ENCODE results near the gene SLC66A2. TPM values are rescaled to one million over a fixed set of nuclear protein-coding genes. Genes with fewer than 3 reads are reported as not detected.
"Not testable (repeated sequence)": the region's sequence is repeated elsewhere in the genome, so short reads cannot be mapped to it uniquely, and the experiment has no call there.

Gene SLC66A2
- total RNA-seq, 1 donor from 2014 or later = 31.6 TPM

DNA sequence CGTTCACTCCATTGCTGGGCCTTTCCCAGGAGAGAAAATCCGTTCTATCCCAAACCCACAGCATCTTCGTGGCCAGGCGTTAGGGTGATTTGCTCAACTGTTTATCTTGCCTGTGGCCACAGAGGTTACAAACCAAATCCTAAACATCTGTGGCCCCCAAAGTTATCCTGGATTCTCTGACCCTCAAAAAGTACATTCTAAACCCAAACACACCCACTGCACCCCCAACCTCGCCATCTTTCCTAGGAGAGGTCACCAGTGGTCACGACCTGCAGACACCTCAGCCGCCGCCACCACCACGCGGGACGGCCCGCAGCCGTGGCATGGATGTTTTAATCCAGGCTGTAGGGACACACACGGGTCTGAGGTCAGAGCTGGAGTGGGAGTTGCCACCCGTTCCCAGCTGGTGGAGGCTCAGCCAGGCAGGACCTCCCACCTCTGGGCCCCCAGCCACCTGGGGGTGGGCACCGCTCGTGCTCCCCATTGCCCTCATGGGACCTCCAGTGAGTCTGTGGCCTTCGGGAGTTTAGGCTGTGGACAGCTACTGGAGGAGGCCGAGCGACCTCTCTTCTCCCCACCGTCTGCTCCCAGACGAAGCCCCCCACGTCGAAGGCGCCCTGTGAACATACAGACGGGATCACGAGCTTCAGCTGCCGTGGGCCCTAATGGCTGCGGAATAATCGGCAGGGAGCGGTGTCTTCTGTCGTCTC is 81.7 kb downstream of the SLC66A2 start:
- Mint-ChIP-seq H3K36me3 (ENCODE audit: insufficient read depth) (no peaks in the 10 kb centered on the region), H3K27me3 (peaks cover 4% of the 10 kb centered on the region), H3K9me3 (ENCODE audit: low read depth) (no peaks in the 10 kb centered on the region), H3K27ac (no peak overlapping the region), H3K4me1 (ENCODE audit: low read depth) (no peaks in the 10 kb centered on the region), H3K4me3 (ENCODE audit: low read depth) (no peak overlapping the region)
- no peak for TF ChIP-seq CTCF (IDR thresholded peaks at IDR 0.05; ENCODE audit: unreplicated experiment)
- no peak for DNase-seq (ENCODE audit: low spot score, unreplicated experiment)

GRCh38 chr18:79868811-79869541 is 82.5 kb downstream of the SLC66A2 start:
- H3K9me3 Mint-ChIP-seq (ENCODE audit: low read depth) = no peaks in the 10 kb centered on the region
- no peak overlapping the region for H3K27ac Mint-ChIP-seq
- DNase-seq (ENCODE audit: low spot score, unreplicated experiment) = no peak
- TF ChIP-seq CTCF (IDR thresholded peaks at IDR 0.05; ENCODE audit: unreplicated experiment) = no peak
- no peak overlapping the region for H3K4me3 Mint-ChIP-seq (ENCODE audit: low read depth)
- no peaks in the 10 kb centered on the region for H3K4me1 Mint-ChIP-seq (ENCODE audit: low read depth)
- H3K27me3 Mint-ChIP-seq = peaks cover under 1% of the 10 kb centered on the region
- H3K36me3 Mint-ChIP-seq (ENCODE audit: insufficient read depth) = no peaks in the 10 kb centered on the region

GRCh38 chr18:79868168-79868784 is 83.2 kb downstream of the SLC66A2 start:
- no peak for TF ChIP-seq CTCF (IDR thresholded peaks at IDR 0.05; ENCODE audit: unreplicated experiment)
- Mint-ChIP-seq H3K4me3 (ENCODE audit: low read depth) (no peak overlapping the region), H3K27ac (no peak overlapping the region)

GRCh38 chr18:79867666-79868065 is 83.8 kb downstream of the SLC66A2 start:
- Mint-ChIP-seq H3K9me3 (ENCODE audit: low read depth) (no peaks in the 10 kb centered on the region), H3K27me3 (peaks cover 2% of the 10 kb centered on the region), H3K27ac (no peak overlapping the region), H3K36me3 (ENCODE audit: insufficient read depth) (no peaks in the 10 kb centered on the region), H3K4me1 (ENCODE audit: low read depth) (no peaks in the 10 kb centered on the region), H3K4me3 (ENCODE audit: low read depth) (no peak overlapping the region)
- TF ChIP-seq CTCF (IDR thresholded peaks at IDR 0.05; ENCODE audit: unreplicated experiment) = no peak
- DNase-seq (ENCODE audit: low spot score, unreplicated experiment) = no peak

More at GRCh38 chr18:79868168-79868784, 83.2 kb downstream of the SLC66A2 start:
- H3K4me1 Mint-ChIP-seq (ENCODE audit: low read depth) = no peaks in the 10 kb centered on the region
- H3K27me3 Mint-ChIP-seq = no peaks in the 10 kb centered on the region
- no peaks in the 10 kb centered on the region for H3K36me3 Mint-ChIP-seq (ENCODE audit: insufficient read depth)
- no peaks in the 10 kb centered on the region for H3K9me3 Mint-ChIP-seq (ENCODE audit: low read depth)
- no peak for DNase-seq (ENCODE audit: low spot score, unreplicated experiment)

DNA sequence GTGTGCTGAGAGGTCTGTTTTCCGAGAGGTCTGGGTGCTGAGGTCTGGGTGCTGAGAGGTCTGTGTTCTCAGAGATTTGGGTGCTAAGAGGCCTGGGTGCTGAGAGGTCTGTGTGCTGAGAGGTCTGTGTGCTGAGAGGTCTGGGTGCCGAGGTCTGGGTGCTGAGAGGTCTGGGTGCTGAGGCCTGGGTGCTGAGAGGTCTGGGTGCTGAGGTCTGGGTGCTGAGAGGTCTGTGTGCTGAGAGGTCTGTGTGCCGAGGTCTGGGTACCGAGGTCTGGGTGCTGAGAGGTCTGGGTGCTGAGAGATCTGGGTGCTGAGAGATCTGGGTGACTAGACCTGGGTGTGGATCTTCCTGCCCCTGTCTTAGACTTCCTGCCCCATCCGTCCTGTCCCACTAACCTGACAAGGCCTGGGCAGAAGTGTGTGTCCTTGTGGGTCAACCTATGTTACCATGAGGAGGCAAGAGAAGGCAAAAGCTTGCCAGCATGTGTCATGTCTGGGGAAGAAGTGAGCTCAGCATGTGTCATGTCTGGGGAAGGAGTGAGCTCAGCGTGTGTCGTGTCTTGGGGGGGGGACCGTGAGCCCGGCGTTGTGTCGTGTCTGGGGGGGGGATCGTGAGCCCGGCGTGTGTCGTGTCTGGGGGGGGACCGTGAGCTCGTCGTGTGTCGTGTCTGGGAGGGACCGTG is 84.4 kb downstream of the SLC66A2 start:
- H3K27ac Mint-ChIP-seq = no peak overlapping the region
- DNase-seq (ENCODE audit: low spot score, unreplicated experiment) = no peak
- H3K4me1 Mint-ChIP-seq (ENCODE audit: low read depth) = no peaks in the 10 kb centered on the region
- no peaks in the 10 kb centered on the region for H3K9me3 Mint-ChIP-seq (ENCODE audit: low read depth)
- TF ChIP-seq CTCF (IDR thresholded peaks at IDR 0.05; ENCODE audit: unreplicated experiment) = no peak
- peaks cover 8% of the 10 kb centered on the region for H3K27me3 Mint-ChIP-seq
- H3K4me3 Mint-ChIP-seq (ENCODE audit: low read depth) = no peak overlapping the region
- no peaks in the 10 kb centered on the region for H3K36me3 Mint-ChIP-seq (ENCODE audit: insufficient read depth)

DNA sequence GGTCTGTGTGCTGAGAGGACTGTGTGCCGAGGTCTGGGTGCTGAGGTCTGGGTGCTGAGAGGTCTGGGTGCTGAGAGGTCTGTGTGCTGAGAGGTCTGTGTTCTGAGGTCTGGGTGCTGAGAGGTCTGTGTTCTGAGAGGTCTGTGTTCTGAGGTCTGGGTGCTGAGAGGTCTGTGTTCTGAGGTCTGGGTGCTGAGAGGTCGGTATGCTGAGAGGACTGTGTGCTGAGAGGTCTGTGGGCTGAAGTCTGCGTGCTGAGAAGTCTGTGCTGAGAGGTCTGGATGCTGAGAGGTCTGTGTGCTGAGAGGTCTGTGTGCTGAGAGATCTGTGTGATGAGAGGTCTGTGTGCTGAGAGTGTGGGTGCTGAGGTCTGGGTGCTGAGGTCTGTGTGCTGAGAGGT is 85.5 kb downstream of the SLC66A2 start:
- H3K9me3 Mint-ChIP-seq (ENCODE audit: low read depth); H3K36me3 Mint-ChIP-seq (ENCODE audit: insufficient read depth); DNase-seq (ENCODE audit: low spot score, unreplicated experiment); H3K27ac Mint-ChIP-seq; H3K4me3 Mint-ChIP-seq (ENCODE audit: low read depth); H3K4me1 Mint-ChIP-seq (ENCODE audit: low read depth): not testable (repeated sequence)
- H3K27me3 Mint-ChIP-seq = peaks cover 16% of the 10 kb centered on the region

DNA sequence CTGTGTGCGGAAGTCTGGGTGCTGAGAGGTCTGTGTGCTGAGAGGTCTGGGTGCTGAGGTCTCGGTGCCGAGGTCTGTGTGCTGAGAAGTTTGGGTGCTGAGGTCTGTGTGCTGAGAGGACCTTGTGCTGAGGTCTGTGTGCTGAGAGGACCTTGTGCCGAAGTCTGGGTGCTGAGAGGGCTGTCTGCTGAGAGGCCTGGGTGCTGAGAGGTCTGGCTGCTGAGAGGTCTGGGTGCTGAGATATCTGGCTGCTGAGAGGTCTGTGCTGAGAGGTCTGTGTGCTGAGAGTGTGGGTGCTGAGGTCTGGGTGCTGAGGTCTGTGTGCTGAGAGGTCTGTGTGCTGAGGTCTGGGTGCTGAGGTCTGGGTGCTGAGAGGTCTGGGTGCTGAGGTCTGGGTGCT is 86.5 kb downstream of the SLC66A2 start:
- H3K27ac Mint-ChIP-seq; DNase-seq (ENCODE audit: low spot score, unreplicated experiment): not testable (repeated sequence)
- peaks cover 26% of the 10 kb centered on the region for H3K27me3 Mint-ChIP-seq

More for the DNA sequence above, 86.5 kb downstream of the SLC66A2 start:
- not testable (repeated sequence) for H3K4me3 Mint-ChIP-seq (ENCODE audit: low read depth); H3K36me3 Mint-ChIP-seq (ENCODE audit: insufficient read depth); H3K9me3 Mint-ChIP-seq (ENCODE audit: low read depth); H3K4me1 Mint-ChIP-seq (ENCODE audit: low read depth)
